Activated T-helper 17 cell treated with anti-CD3 and anti-CD28 coated beads, Interleukin-2, amount 50 U/mL, for 72 hours (primary cell): ENCODE data around the gene NEDD4L. TPM values are rescaled to one million over a fixed set of nuclear protein-coding genes. Genes with fewer than 3 reads are reported as not detected.

Source experiments
- ATAC-seq: fragments of 150-1000 bp; cut with Tn5 transposase; replicated peaks from 2 replicates; pipeline ENCODE4 v1.10.0; 2021; ENCODE audit warnings: mild to moderate bottlenecking, moderate library complexity
- H3K27ac Mint-ChIP-seq: one replicate; pipeline ENCODE4 v1.8.0; 2022; ENCODE audit warnings: mixed read lengths
- H3K27me3 Mint-ChIP-seq: one replicate; pipeline ENCODE4 v1.8.0; 2022; ENCODE audit warnings: mixed read lengths
- H3K36me3 Mint-ChIP-seq: one replicate; pipeline ENCODE4 v1.8.0; 2022; ENCODE audit warnings: low read depth, mild to moderate bottlenecking, mixed read lengths
- H3K4me1 Mint-ChIP-seq: one replicate; pipeline ENCODE4 v1.8.0; 2022; ENCODE audit warnings: mixed read lengths
- H3K4me3 Mint-ChIP-seq: one replicate; pipeline ENCODE4 v1.8.0; 2022; ENCODE audit warnings: mild to moderate bottlenecking, mixed read lengths
- H3K9me3 Mint-ChIP-seq: one replicate; pipeline ENCODE4 v1.8.0; 2022; ENCODE audit warnings: mixed read lengths
- total RNA-seq, 2 donors: library from RNA; stranded (reverse); gene quantifications; one replicate each; pipeline ENCODE4 v1.2.3, GENCODE V29; 2022

Gene NEDD4L
- total RNA-seq, 2 donors from 2014 or later, result 6.5 to 8.0 TPM

- H3K27ac Mint-ChIP-seq, result no peak overlapping the region
- peaks cover 6% of the 10 kb centered on the region for H3K4me1 Mint-ChIP-seq
- H3K4me3 Mint-ChIP-seq, result no peak overlapping the region
- H3K27me3 Mint-ChIP-seq, result peaks cover 20% of the 10 kb centered on the region
- H3K36me3 Mint-ChIP-seq, result no peaks in the 10 kb centered on the region
- no peak for ATAC-seq
- H3K9me3 Mint-ChIP-seq, result no peaks in the 10 kb centered on the region
Observed at GRCh38 chr18:58103339-58103985, 59.4 kb downstream of the NEDD4L start.

DNA sequence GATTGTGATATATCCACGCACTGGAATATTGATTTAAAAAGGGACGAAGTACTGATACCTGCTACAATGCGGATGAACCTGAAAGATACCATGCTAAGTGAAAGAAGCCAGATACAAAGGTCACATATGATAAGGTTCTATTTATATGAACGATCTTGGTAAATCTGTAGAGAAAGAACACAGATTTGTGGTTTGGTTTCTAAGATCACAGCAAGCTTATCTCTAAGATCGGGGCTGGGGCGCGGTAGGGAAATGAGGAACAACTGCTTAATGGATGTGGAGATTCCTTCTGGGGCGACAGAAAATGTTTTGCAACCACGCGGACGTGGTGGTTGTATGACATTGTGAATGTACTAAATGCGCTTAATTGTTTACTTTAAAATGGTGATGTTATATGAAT lies 60.1 kb downstream of the NEDD4L start:
- no peaks in the 10 kb centered on the region for H3K36me3 Mint-ChIP-seq
- H3K4me3 Mint-ChIP-seq, result no peak overlapping the region
- H3K4me1 Mint-ChIP-seq, result peaks cover 6% of the 10 kb centered on the region
- no peaks in the 10 kb centered on the region for H3K9me3 Mint-ChIP-seq
- ATAC-seq, result no peak
- no peak overlapping the region for H3K27ac Mint-ChIP-seq
- H3K27me3 Mint-ChIP-seq, result peaks cover 20% of the 10 kb centered on the region

DNA sequence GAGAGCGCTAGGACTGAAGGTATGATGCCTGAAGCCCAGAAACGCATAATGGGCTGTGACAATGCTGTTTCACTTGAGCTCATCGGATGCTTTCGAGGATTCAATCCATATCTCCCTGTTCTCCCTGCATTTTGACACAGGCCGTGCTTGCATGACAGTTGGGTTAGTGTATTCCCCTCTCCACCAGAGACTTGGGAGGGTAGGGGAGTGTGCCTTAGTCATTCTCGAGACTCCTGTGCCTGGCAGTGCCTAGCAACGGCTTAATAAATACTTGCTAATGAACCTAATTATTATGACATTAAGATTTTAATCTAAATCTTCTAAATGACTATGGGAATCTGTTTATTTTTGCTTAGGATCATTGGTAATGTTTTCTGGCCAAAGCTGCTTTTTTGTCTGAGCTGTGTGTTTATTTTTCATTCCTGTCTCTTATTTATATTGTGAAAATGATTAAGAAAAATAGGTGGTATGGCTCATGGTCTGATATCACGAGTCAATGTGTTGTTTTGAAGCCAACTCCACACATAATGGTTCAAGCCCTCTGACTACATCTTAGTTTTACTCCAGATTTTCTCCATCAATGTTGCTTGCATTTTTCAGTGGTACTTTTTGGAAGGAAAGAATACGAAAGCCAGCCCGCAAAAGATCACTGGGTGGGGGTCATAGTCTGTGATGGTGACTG lies 61.3 kb downstream of the NEDD4L start:
- H3K4me1 Mint-ChIP-seq, result peaks cover 6% of the 10 kb centered on the region
- no peak overlapping the region for H3K27ac Mint-ChIP-seq
- H3K9me3 Mint-ChIP-seq, result no peaks in the 10 kb centered on the region
- ATAC-seq, result no peak
- peaks cover 24% of the 10 kb centered on the region for H3K27me3 Mint-ChIP-seq
- no peak overlapping the region for H3K4me3 Mint-ChIP-seq
- H3K36me3 Mint-ChIP-seq, result no peaks in the 10 kb centered on the region

DNA sequence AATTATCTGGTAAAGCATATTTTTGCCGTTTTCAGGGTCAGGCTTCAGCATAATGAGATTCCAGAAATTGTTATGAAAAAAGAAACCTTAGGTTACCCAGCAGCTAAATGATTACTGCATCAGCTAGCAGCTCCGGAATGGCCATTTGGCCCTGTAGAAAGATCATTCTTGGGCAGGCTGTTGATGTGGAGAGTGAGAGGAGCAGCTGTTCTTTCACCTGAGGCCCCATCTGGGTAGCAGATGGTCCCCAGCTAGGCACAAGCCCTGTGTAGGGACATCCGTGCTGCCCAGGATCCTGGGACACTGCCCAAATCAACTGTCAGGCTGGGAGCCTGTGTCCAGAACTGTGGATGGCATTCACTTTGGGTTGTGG lies 61.8 kb downstream of the NEDD4L start:
- Mint-ChIP-seq H3K4me1 (peaks cover 6% of the 10 kb centered on the region), H3K4me3 (no peak overlapping the region), H3K27me3 (peaks cover 24% of the 10 kb centered on the region), H3K9me3 (no peaks in the 10 kb centered on the region), H3K36me3 (no peaks in the 10 kb centered on the region), H3K27ac (no peak overlapping the region)
- no peak for ATAC-seq

GRCh38 chr18:58106289-58107070 lies 62.5 kb downstream of the NEDD4L start:
- no peaks in the 10 kb centered on the region for H3K9me3 Mint-ChIP-seq
- H3K4me1 Mint-ChIP-seq, result peaks cover 6% of the 10 kb centered on the region
- H3K27ac Mint-ChIP-seq, result no peak overlapping the region
- peaks cover 27% of the 10 kb centered on the region for H3K27me3 Mint-ChIP-seq
- H3K36me3 Mint-ChIP-seq, result no peaks in the 10 kb centered on the region
- H3K4me3 Mint-ChIP-seq, result no peak overlapping the region
- no peak for ATAC-seq

DNA sequence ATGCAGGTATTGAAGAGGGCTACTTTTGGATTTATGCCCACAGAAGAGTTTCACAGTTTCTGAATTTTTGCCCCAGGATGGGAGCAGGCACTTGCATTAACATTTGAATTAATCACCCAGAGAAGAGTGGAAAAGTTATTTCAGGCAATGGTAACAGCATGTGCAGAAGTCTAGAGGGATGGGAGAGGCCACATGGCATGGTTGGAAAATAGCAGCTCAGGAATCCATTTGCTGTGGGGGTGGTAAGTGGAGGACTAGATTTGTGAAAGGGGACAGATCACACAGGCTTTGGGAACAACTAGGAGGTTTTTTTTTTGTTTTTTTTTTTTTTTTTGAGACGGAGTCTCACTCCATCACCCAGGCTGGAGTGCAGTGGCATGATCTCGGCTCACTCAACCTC lies 65.2 kb downstream of the NEDD4L start:
- Mint-ChIP-seq H3K36me3 (no peaks in the 10 kb centered on the region), H3K9me3 (no peaks in the 10 kb centered on the region), H3K4me1 (peaks cover 6% of the 10 kb centered on the region), H3K27ac (no peak overlapping the region), H3K27me3 (peaks cover 26% of the 10 kb centered on the region), H3K4me3 (no peak overlapping the region)
- no peak for ATAC-seq

- Mint-ChIP-seq H3K4me3 (no peak overlapping the region), H3K9me3 (no peaks in the 10 kb centered on the region), H3K27me3 (peaks cover 27% of the 10 kb centered on the region), H3K36me3 (no peaks in the 10 kb centered on the region), H3K27ac (no peak overlapping the region), H3K4me1 (peaks cover 6% of the 10 kb centered on the region)
- no peak for ATAC-seq
Observed at GRCh38 chr18:58110398-58110797, 66.4 kb downstream of the NEDD4L start.

GRCh38 chr18:58112174-58112573 lies 68.1 kb downstream of the NEDD4L start:
- H3K36me3 Mint-ChIP-seq, result no peaks in the 10 kb centered on the region
- H3K27me3 Mint-ChIP-seq, result peaks cover 28% of the 10 kb centered on the region
- H3K4me3 Mint-ChIP-seq, result no peak overlapping the region
- H3K9me3 Mint-ChIP-seq, result no peaks in the 10 kb centered on the region
- H3K27ac Mint-ChIP-seq, result no peak overlapping the region
- no peak for ATAC-seq
- peaks cover 6% of the 10 kb centered on the region for H3K4me1 Mint-ChIP-seq

DNA sequence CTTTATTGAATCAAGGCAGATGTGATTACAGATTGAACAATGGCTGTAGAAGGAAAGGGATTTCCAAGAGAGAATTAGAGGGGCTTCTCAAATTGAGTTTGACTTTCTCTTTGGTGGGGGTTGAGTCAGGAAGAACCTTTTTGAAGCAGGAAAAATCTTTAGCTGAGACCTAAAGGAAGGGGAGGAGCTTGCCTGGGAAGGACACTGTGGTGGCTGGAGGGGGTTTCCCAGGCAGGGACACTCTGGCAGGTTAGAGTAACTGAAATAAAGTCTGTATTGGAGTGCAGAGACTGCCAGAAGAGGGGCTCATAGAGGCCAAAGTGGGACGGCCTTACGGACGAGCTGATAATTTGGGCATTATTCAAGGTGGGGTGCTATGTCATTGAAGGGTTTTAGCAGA lies 69.3 kb downstream of the NEDD4L start:
- no peak overlapping the region for H3K4me3 Mint-ChIP-seq
- H3K27ac Mint-ChIP-seq, result no peak overlapping the region
- no peak for ATAC-seq
- H3K4me1 Mint-ChIP-seq, result peaks cover 6% of the 10 kb centered on the region
- no peaks in the 10 kb centered on the region for H3K36me3 Mint-ChIP-seq
- peaks cover 32% of the 10 kb centered on the region for H3K27me3 Mint-ChIP-seq
- H3K9me3 Mint-ChIP-seq, result no peaks in the 10 kb centered on the region

DNA sequence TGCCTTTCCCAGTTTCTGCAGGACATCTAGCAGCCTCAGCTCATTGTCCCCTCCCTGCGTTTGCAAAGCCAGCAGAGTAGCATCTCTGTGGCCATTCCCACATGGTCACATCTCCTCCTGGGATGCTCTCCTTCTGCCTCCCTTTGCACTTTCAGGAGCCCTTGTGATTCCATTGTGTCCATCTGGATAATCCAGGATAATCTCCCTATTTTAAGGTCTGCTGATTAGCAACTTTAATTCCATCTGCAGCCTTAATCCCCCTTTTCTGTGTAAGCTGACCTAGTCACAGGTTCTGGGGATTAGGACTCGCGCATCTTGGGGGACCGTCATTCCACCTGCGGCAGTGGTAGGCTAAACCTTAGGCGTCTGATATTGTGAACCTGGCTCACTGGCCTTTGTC lies 70.7 kb downstream of the NEDD4L start:
- no peak overlapping the region for H3K27ac Mint-ChIP-seq
- H3K4me1 Mint-ChIP-seq, result peaks cover 6% of the 10 kb centered on the region
- no peaks in the 10 kb centered on the region for H3K9me3 Mint-ChIP-seq
- H3K4me3 Mint-ChIP-seq, result no peak overlapping the region
- no peaks in the 10 kb centered on the region for H3K36me3 Mint-ChIP-seq
- no peak for ATAC-seq
- peaks cover 31% of the 10 kb centered on the region for H3K27me3 Mint-ChIP-seq

DNA sequence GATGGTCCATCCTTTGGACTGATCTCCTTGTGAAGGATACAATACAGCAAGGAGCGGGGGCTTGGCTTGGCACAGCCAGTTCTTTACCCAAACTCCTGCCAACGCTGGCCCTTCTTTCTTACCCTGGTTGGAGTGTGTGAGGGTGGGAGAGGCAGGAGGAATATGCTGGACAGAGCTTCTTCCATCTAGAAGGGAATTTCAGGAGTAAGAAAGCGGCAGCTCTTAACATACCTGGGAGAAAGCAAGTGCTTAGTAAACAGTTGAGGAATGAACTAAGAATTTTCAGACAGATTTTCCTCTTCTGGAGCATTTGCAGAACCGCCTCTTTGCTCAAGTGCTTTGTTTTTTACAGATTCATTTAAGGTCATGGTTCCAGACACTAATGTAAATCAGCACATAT lies 72.8 kb downstream of the NEDD4L start:
- H3K27ac Mint-ChIP-seq, result no peak overlapping the region
- peaks cover 24% of the 10 kb centered on the region for H3K27me3 Mint-ChIP-seq
- no peak for ATAC-seq
- H3K4me3 Mint-ChIP-seq, result no peak overlapping the region
- no peaks in the 10 kb centered on the region for H3K9me3 Mint-ChIP-seq
- peaks cover 6% of the 10 kb centered on the region for H3K4me1 Mint-ChIP-seq
- H3K36me3 Mint-ChIP-seq, result no peaks in the 10 kb centered on the region

GRCh38 chr18:58117786-58118403 lies 73.9 kb downstream of the NEDD4L start:
- H3K9me3 Mint-ChIP-seq, result no peaks in the 10 kb centered on the region
- H3K27me3 Mint-ChIP-seq, result peaks cover 24% of the 10 kb centered on the region
- no peaks in the 10 kb centered on the region for H3K36me3 Mint-ChIP-seq
- peak; percentile 10 for ATAC-seq
- H3K27ac Mint-ChIP-seq, result no peak overlapping the region
- no peak overlapping the region for H3K4me3 Mint-ChIP-seq
- H3K4me1 Mint-ChIP-seq, result peaks cover 6% of the 10 kb centered on the region

- Mint-ChIP-seq H3K9me3 (no peaks in the 10 kb centered on the region), H3K4me1 (peaks cover under 1% of the 10 kb centered on the region), H3K27me3 (peaks cover 18% of the 10 kb centered on the region), H3K36me3 (no peaks in the 10 kb centered on the region), H3K4me3 (no peak overlapping the region), H3K27ac (no peak overlapping the region)
- ATAC-seq, result no peak
Observed at GRCh38 chr18:58118536-58118935, 74.5 kb downstream of the NEDD4L start.

GRCh38 chr18:58119819-58120218 lies 75.8 kb downstream of the NEDD4L start:
- Mint-ChIP-seq H3K27me3 (peaks cover 14% of the 10 kb centered on the region), H3K27ac (no peak overlapping the region), H3K36me3 (no peaks in the 10 kb centered on the region), H3K4me3 (no peak overlapping the region), H3K4me1 (peaks cover 6% of the 10 kb centered on the region), H3K9me3 (no peaks in the 10 kb centered on the region)
- ATAC-seq, result no peak
